Measurements from ENCODE around the gene CYFIP2.

The CYFIP2 gene

GRCh38 chr5:157289164-157289819 is 23.4 kb downstream of the CYFIP2 start:
- DNase-seq: no peak

GRCh38 chr5:157290156-157290980 is 24.4 kb downstream of the CYFIP2 start:
- no peak for DNase-seq

- DNase-seq: peak; percentile 37
Measured at GRCh38 chr5:157290981-157291711, 25.2 kb downstream of the CYFIP2 start.

- no peak for DNase-seq
Measured at GRCh38 chr5:157292599-157292998, 26.7 kb downstream of the CYFIP2 start.

- no peak for DNase-seq
Measured at GRCh38 chr5:157294407-157295091, 28.6 kb downstream of the CYFIP2 start.

- DNase-seq: no peak
Measured at GRCh38 chr5:157295247-157295646, 29.3 kb downstream of the CYFIP2 start.

GRCh38 chr5:157300564-157300963 is 34.6 kb downstream of the CYFIP2 start:
- no peak for DNase-seq

- DNase-seq: no peak
Measured at GRCh38 chr5:157301066-157301465, 35.1 kb downstream of the CYFIP2 start.

- DNase-seq: no peak
Measured at GRCh38 chr5:157303023-157303422, 37.1 kb downstream of the CYFIP2 start.

- DNase-seq: no peak
Measured at GRCh38 chr5:157303667-157304327, 37.9 kb downstream of the CYFIP2 start.

GRCh38 chr5:157306081-157306480 is 40.2 kb downstream of the CYFIP2 start:
- DNase-seq: no peak

GRCh38 chr5:157306692-157307471 is 41.0 kb downstream of the CYFIP2 start:
- DNase-seq: no peak

GRCh38 chr5:157308836-157309465 is 43.0 kb downstream of the CYFIP2 start:
- DNase-seq: no peak

GRCh38 chr5:157309796-157310195 is 43.9 kb downstream of the CYFIP2 start:
- DNase-seq: no peak

GRCh38 chr5:157311595-157311994 is 45.7 kb downstream of the CYFIP2 start:
- no peak for DNase-seq

GRCh38 chr5:157312492-157312891 is 46.6 kb downstream of the CYFIP2 start:
- peak; percentile 64 for DNase-seq

GRCh38 chr5:157322581-157322980 is 56.7 kb downstream of the CYFIP2 start:
- no peak for DNase-seq

GRCh38 chr5:157323107-157323706 is 57.3 kb downstream of the CYFIP2 start:
- DNase-seq: peak; percentile 18

GRCh38 chr5:157324237-157324636 is 58.3 kb downstream of the CYFIP2 start:
- no peak for DNase-seq

- no peak for DNase-seq
Measured at GRCh38 chr5:157326440-157327005, 60.6 kb downstream of the CYFIP2 start.
